Fibroblast of gingiva (primary cell): ENCODE data around the gene PIM1.

Experiments used
- DNase-seq: peaks from one replicate; pipeline ENCODE4 v3.0.0-alpha.2; 2011; ENCODE audit warnings: low read depth

Gene PIM1

DNA sequence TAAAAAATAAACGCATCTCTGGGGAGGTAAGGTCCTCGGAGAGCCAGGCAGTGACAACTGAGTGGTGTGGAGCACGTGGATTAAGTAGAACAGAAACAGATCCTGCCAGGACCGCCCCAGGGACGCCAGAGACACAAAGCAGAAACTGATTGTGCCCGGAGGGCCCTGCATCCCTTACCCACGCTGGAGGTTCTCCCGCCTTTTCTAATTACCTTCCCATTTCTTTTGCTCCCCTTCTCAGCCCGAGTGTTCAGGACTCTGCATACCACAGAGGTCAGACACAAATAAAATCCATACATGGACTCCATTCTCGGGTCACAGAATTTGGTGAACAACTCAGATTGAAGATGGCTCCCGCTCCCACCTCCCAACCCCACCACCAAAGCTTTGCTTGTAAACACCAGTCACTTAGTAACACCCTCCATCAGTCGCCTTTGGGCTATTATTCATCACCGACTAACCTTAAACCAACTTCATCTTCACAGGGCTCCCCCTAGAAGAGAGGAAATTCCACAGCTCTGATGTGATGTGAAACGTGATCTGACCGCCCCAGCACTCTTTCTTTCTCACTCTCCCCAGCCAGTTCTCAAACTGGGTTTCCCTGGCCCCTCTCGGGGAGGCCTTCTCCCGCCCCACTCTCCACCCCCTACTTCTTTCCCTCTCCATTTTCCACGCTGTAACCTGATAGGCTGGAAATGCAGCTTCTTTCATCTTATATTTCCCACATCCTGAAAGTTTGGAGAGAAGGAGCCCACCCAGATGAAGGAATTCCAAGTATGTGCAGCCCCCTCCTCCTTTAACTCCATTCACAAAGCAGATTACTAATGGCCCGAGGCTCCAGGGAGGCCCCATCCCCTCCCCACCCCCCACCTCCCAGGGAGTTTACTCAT is 32.5 kb upstream of the PIM1 start:
- DNase-seq, result peak; percentile 93

- no peak for DNase-seq
Measured at GRCh38 chr6:37138856-37139229, 31.1 kb upstream of the PIM1 start.

DNA sequence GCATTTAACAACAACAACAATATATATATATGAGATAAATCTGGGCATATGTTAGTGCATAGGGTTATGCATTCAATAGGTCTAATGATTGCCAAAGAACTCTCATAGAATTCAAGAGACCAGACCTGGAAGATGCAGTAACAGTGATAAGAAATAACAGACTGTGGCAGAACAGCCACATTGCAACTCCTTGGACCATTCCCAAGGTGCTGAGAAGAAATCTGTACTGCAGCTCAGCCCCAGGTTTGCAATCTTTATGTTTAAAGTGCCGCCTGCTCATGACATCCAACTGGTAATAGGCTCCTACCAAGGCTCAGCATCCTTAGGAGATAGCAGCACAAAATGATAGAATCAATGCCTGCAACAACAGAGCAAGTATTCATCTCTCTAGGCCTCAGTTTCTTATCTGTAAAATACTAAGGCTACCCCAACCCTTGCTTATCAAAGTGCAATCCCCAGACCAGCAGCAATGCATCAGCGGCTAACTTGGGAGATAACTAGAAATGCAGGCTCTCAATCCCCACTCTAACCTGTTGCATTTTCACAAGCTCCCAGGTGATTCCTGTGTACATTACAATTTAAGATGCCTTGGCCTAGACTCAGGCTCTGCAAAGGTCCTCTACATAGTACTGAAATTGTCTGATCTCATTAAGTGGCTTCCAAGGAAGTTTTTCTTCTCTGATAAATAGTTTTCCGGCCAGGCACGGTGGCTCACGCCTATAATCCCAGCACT is 30.6 kb upstream of the PIM1 start:
- DNase-seq, result no peak

GRCh38 chr6:37140145-37140544 is 29.8 kb upstream of the PIM1 start:
- no peak for DNase-seq

DNA sequence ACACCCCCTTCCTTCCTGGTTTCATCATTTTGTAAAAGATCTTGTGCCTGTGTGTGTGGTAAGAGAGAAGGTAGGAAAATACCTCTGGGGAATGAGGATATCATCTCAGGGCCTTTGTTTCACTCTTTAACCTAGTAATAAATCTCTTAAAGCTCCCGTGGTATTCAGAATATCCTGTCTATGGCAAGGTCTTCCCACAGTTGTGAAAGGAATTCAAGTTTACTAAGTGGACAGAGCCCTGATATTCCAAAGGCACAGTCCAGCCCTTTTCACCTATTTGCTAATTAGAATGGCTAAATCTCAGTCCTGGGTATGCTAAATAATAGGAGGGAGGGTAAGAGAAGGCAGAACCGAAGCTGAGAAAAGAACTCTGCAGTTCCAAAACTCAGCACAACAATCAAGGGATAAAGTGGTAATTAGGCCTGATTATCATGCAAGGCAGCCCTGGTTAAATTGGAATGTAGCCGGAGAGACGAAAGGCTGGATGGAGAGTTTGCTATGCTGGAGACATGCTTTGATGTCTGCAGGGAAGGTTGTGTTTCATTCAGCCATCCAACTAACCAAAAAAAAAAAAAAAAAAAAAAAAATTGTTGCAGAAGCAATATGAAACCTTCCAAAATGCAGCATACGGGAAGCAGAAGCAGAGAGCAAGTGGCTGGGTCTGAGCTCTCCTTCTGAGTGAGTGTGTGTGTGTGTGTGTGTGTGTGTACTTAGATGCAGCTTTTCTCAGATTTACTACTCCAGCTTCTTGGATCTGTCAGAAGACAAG is 28.5 kb upstream of the PIM1 start:
- peak; percentile 82 for DNase-seq

GRCh38 chr6:37142050-37142614 is 27.8 kb upstream of the PIM1 start:
- no peak for DNase-seq

DNA sequence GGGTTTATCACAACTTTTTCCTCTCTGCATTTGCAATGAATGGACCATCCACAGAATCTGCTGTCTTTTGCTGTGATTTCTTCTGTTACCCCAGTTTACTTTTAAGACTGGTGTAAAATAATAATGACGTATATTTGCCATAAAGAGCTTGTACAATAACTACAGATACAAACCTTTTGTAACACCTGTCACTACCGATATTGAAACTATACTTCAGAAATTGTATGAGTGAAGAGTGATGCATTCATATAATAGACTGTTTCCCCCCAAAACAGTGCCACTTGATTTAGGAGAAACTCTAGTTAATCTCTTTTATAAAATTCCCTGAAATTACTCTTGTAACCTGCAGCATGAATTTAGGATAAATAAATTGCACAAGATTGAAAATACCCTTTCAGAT is 26.4 kb upstream of the PIM1 start:
- DNase-seq, result no peak

DNA sequence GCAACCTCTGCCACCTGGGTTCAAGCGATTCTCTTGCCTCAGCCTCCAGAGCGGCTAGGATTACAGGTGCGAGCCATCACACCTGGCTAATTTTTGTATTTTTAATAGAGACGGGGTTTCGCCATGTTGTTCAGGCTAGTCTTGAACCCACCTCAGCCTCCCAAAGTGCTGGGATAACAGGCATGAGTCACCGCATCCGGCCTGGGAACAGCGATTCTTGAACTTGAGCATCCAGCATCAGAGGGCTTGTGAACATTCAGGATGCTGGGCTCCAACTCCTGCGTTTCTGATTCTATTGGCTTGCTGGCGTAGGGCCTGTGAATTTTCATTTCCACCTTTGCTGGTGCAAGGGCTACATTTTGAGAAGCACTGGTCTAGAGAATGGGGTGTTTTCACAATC is 24.5 kb upstream of the PIM1 start:
- no peak for DNase-seq

DNA sequence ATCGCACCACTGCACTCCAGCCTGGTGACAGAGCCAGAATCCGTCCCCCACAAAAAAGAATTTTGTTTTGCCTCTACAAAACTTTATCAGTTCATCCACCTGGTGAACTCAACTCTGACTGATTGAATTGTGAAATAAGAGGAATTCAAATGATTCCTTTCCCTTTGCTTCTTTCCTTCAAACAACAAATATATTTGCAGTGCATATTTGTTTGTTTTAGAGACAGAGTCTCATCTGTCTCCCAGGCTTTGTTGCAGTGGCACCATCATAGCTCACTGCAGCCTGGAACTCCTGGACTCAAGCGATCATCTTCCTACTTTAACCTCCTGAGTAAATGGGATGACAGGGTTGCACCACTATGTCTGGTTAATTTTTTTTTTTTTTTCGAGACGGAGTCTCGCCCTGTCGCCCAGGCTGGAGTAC is 23.2 kb upstream of the PIM1 start:
- no peak for DNase-seq

- no peak for DNase-seq
Measured at GRCh38 chr6:37149745-37150144, 20.2 kb upstream of the PIM1 start.

DNA sequence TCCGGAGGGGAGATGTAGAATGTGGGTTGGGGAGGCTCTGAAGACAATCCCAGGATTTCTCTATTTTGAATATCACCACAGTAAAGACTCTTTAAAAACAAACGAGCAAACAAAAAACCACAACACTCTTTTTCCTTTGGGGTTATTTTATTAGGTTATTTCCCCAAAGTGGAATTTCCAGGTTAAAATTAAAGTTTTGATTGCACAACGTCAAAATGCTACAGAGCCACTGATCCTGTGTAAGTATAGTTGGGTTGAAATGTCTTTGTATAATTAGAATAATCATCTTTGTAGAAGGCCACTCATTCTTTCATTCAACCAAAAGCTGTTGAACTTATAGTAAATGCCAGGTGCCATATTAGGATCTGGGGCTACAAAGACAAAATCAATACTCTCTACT is 19.6 kb upstream of the PIM1 start:
- no peak for DNase-seq

DNA sequence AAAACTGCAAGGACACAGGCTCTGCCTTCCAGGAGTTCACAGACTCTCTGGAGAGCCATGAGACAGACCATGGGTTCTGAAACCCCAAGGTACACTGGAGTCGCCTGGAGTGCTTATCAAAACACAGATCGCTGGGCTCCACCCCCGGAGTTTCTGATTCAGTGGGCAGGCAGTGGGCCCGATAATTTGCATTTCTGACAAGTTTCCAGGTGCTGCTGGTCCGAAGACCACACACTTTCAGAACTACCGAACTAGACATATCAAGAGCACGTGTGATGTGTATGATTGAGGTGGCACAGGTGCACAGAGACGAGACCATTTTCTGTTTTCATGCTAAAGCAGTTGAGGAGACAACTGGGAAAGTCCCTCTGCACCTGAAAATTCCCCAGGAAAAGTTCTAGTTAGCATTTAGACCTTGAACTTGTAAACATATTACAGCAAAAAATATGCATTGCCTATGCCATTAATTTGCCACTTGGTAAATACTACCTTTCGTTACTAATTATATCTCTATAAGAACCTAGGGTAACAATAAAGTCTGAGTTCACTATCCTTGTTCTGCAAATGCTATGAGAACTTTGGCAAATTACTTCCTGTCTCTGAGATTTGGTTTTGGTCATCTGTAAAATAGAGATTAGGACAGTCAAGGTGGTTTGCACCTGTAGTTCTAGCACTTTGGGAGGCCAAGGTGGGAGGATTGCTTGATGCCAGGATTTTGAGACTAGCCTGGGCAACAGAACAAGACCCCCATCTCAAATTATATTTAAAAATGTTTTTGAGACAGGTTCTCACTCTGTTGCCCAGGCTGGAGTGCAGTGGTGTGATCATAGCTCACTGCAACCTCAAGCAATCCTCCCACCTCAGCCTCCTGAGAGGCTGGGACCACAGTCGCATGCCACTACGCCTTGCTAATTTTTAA is 14.3 kb upstream of the PIM1 start:
- no peak for DNase-seq

- no peak for DNase-seq
Measured at GRCh38 chr6:37158508-37158907, 11.4 kb upstream of the PIM1 start.

GRCh38 chr6:37160922-37161778 is 8.8 kb upstream of the PIM1 start:
- peak; percentile 57 for DNase-seq

DNA sequence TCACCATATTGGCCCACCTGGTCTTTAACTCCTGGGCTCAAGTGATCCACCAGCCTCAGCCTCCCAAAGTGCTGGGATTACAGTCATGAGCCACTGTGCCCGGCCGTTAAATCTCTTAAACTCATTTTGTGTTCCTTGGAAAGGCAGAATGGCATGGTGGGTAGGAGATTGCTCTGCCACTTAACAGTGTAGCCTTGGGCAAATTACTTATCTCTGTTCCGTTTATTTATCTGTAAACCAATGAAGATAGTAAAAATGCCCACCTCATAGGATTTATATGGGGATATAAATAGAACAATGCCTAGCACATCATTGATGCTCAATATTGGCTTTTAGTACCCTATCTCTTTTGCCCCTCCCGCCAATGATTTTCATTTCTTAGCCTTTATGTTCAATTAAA is 7.2 kb upstream of the PIM1 start:
- DNase-seq, result no peak

GRCh38 chr6:37168163-37168758 is 1.7 kb upstream of the PIM1 start:
- no peak for DNase-seq

GRCh38 chr6:37168811-37169495 is 999 bp upstream of the PIM1 start:
- no peak for DNase-seq

DNA sequence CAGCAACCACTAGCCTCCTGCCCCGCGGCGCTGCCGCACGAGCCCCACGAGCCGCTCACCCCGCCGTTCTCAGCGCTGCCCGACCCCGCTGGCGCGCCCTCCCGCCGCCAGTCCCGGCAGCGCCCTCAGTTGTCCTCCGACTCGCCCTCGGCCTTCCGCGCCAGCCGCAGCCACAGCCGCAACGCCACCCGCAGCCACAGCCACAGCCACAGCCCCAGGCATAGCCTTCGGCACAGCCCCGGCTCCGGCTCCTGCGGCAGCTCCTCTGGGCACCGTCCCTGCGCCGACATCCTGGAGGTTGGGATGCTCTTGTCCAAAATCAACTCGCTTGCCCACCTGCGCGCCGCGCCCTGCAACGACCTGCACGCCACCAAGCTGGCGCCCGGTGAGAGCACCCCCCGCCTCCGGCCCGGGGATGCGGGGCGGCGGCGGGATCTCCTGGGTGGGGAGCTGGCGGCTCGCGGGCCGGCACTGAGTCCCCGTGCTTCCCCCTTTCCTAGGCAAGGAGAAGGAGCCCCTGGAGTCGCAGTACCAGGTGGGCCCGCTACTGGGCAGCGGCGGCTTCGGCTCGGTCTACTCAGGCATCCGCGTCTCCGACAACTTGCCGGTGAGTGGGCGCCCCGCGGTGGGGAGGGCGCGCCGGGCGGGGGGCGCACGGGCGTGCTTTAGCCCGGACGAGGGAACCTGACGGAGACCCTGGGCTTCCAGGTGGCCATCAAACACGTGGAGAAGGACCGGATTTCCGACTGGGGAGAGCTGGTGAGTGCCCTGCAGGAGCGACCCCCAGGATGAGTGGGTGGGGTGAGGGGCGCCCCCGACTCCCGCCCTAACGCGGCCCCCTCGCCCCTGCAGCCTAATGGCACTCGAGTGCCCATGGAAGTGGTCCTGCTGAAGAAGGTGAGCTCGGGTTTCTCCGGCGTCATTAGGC is 585 bp downstream of the PIM1 start:
- DNase-seq, result no peak
